Sigmoid colon (tissue), 4 donors: ENCODE data around the gene SMC1B.

Source experiments
- POLR2A ChIP-seq, 2 donors: fragments of 450-650 bp; IDR thresholded peaks; one replicate each; pipeline ENCODE4 v1.6.1; 2016; ENCODE audit warnings: antibody characterized with exemption in 2 of 2, mild to moderate bottlenecking in 2 of 2, moderate library complexity in 2 of 2
- POLR2AphosphoS5 ChIP-seq, 4 donors: sonication (generic); formaldehyde crosslinking; IDR thresholded peaks; one replicate each; pipeline ENCODE4 v1.6.1; 2017; ENCODE audit warnings: antibody characterized with exemption in 4 of 4
- TF ChIP-seq, protein P1 (sequence below), 4 experiments: fragments of 450-650 bp in 3 of 4; fragments of 200-600 bp in 1 of 4; IDR thresholded peaks; one replicate each; pipeline ENCODE4 v1.5.1; 2016 to 2019; ENCODE audit warnings: antibody characterized with exemption in 4 of 4, mild to moderate bottlenecking in 3 of 4, moderate library complexity in 2 of 4

DNA sequence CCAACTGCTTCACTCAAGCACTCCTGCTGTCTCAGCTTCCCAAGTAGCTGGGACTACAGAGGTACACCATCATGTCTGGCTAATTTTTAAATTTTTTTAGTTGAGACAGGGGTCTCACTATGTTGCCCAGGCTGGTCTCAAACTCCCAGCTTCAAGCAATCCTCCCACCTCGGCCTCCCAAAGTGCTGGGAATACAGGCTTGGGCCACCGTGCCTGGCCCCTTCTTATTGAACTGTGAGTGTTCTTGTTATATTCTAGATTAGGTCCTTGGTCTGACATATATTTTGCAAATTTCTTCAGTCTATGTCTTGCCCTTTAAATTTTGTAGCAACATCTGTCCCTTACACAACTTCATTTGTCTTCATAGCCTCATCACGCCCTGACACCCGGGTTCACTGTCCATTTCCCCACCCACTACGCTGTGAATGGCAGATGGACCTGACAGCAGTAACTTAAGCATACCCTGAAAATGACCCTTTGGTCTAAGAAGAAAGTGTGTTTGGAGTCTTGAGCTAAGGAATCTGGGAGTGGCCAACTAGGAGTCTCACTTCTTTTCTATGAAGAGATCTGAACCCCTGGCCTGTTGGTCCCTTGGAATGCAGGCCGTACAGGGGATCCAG is 107.8 kb downstream of the SMC1B start:
- TF ChIP-seq POLR2AphosphoS5 (IDR thresholded peaks at IDR 0.05) (no peak), POLR2A (IDR thresholded peaks at IDR 0.05) (no peak)
- TF ChIP-seq, protein P1, sequence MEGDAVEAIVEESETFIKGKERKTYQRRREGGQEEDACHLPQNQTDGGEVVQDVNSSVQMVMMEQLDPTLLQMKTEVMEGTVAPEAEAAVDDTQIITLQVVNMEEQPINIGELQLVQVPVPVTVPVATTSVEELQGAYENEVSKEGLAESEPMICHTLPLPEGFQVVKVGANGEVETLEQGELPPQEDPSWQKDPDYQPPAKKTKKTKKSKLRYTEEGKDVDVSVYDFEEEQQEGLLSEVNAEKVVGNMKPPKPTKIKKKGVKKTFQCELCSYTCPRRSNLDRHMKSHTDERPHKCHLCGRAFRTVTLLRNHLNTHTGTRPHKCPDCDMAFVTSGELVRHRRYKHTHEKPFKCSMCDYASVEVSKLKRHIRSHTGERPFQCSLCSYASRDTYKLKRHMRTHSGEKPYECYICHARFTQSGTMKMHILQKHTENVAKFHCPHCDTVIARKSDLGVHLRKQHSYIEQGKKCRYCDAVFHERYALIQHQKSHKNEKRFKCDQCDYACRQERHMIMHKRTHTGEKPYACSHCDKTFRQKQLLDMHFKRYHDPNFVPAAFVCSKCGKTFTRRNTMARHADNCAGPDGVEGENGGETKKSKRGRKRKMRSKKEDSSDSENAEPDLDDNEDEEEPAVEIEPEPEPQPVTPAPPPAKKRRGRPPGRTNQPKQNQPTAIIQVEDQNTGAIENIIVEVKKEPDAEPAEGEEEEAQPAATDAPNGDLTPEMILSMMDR (IDR thresholded peaks at IDR 0.05) = no peak
